HepG2 (cell line): ENCODE data around the gene TNP1.

Experiments
- CENPX ChIP-seq: sonication (generic); formaldehyde crosslinking; IDR thresholded peaks from 2 replicates; pipeline ENCODE4 v1.9.0; 2021; ENCODE audit warnings: mild to moderate bottlenecking, missing genetic modification reagents, moderate library complexity
- IKZF4 ChIP-seq: sonication (generic); formaldehyde crosslinking; IDR thresholded peaks from 2 replicates; pipeline ENCODE4 v1.5.1; 2020; ENCODE audit warnings: borderline replicate concordance, mild to moderate bottlenecking, low read depth, missing genetic modification reagents; ENCODE audit errors: not compliant biosample characterization
- POLR2A ChIP-seq, 2 experiments: IDR thresholded peaks; 2 replicates each; pipeline ENCODE4 v1.6.1; 2011; ENCODE audit warnings: low read depth in 2 of 2, low read length in 2 of 2, mild to moderate bottlenecking in 1 of 2, moderate library complexity in 1 of 2; ENCODE audit not compliant: insufficient read depth in 1 of 2
- POLR2AphosphoS5 ChIP-seq: IDR thresholded peaks from 2 replicates; pipeline ENCODE4 v1.6.1; 2012; ENCODE audit warnings: low read depth, low read length
- SKIL ChIP-seq: sonication (generic); formaldehyde crosslinking; IDR thresholded peaks from 2 replicates; pipeline ENCODE4 v1.8.0; 2022; ENCODE audit warnings: missing genetic modification reagents, mild to moderate bottlenecking, moderate library complexity, borderline replicate concordance
- SMC3 ChIP-seq: IDR thresholded peaks from 2 replicates; pipeline ENCODE4 v1.6.1; 2011; ENCODE audit warnings: low read length, improper control_type of control experiment
- TARDBP ChIP-seq: sonication (generic); formaldehyde crosslinking; IDR thresholded peaks from 2 replicates; pipeline ENCODE4 v1.8.0; 2022; ENCODE audit warnings: mild to moderate bottlenecking, missing genetic modification reagents
- TBP ChIP-seq: sonication (generic); formaldehyde crosslinking; IDR thresholded peaks from 2 replicates; pipeline ENCODE4 v1.5.0; 2020; ENCODE audit warnings: missing genetic modification reagents
- ZNF232 ChIP-seq: sonication (generic); formaldehyde crosslinking; IDR thresholded peaks from 2 replicates; pipeline ENCODE4 v1.4.0; 2020; ENCODE audit warnings: missing genetic modification reagents, borderline replicate concordance
- ZNF781 ChIP-seq: sonication (generic); formaldehyde crosslinking; IDR thresholded peaks from 2 replicates; pipeline ENCODE4 v1.5.1; 2020; ENCODE audit warnings: borderline replicate concordance, mild to moderate bottlenecking, missing genetic modification reagents; ENCODE audit errors: not compliant biosample characterization
- TF ChIP-seq, protein P1 (sequence below): sonication (generic); formaldehyde crosslinking; IDR thresholded peaks from 2 replicates; pipeline ENCODE4 v1.4.0; 2020; ENCODE audit warnings: missing genetic modification reagents

GRCh38 chr2:216866515-216867095, 6.7 kb upstream of the TNP1 start:
- TF ChIP-seq TBP (no peak), IKZF4 (CRISPR knock-in tag) (no peak), POLR2A (IDR thresholded peaks at IDR 0.05; ENCODE audit: insufficient read depth in 1 of 2, low read depth in 2 of 2, low read length in 2 of 2) (no peak), POLR2AphosphoS5 (no peak), SKIL (CRISPR knock-in tag) (no peak), SMC3 (no peak), ZNF232 (CRISPR knock-in tag) (no peak), CENPX (CRISPR knock-in tag) (no peak), ZNF781 (CRISPR knock-in tag) (no peak), TARDBP (CRISPR knock-in tag) (no peak)
- TF ChIP-seq, protein P1, sequence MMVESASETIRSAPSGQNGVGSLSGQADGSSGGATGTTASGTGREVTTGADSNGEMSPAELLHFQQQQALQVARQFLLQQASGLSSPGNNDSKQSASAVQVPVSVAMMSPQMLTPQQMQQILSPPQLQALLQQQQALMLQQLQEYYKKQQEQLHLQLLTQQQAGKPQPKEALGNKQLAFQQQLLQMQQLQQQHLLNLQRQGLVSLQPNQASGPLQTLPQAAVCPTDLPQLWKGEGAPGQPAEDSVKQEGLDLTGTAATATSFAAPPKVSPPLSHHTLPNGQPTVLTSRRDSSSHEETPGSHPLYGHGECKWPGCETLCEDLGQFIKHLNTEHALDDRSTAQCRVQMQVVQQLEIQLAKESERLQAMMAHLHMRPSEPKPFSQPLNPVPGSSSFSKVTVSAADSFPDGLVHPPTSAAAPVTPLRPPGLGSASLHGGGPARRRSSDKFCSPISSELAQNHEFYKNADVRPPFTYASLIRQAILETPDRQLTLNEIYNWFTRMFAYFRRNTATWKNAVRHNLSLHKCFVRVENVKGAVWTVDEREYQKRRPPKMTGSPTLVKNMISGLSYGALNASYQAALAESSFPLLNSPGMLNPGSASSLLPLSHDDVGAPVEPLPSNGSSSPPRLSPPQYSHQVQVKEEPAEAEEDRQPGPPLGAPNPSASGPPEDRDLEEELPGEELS (CRISPR knock-in tag) = no peak
